Keratinocyte (primary cell): ENCODE data around the gene MAGI3.

Experiments used
- EZH2 ChIP-seq: IDR thresholded peaks from one replicate; pipeline ENCODE4 v1.6.1; 2012; ENCODE audit warnings: inconsistent platforms, mild to moderate bottlenecking, low read length, moderate library complexity
- TF ChIP-seq, protein P1 (sequence below), 3 experiments: IDR thresholded peaks in 1 of 3; conservative IDR thresholded peaks in 1 of 3; optimal IDR thresholded peaks in 1 of 3; 2 replicates in 2 of 3; 3 replicates in 1 of 3; pipeline versions ENCODE3 to v1.5.1; 2011; ENCODE audit warnings: low read length in 3 of 3, mild to moderate bottlenecking in 3 of 3, moderate library complexity in 2 of 3, control low read depth in 1 of 3, inconsistent platforms in 1 of 3; ENCODE audit not compliant: insufficient read depth in 2 of 3; ENCODE audit errors: extremely low read depth in 1 of 3

DNA sequence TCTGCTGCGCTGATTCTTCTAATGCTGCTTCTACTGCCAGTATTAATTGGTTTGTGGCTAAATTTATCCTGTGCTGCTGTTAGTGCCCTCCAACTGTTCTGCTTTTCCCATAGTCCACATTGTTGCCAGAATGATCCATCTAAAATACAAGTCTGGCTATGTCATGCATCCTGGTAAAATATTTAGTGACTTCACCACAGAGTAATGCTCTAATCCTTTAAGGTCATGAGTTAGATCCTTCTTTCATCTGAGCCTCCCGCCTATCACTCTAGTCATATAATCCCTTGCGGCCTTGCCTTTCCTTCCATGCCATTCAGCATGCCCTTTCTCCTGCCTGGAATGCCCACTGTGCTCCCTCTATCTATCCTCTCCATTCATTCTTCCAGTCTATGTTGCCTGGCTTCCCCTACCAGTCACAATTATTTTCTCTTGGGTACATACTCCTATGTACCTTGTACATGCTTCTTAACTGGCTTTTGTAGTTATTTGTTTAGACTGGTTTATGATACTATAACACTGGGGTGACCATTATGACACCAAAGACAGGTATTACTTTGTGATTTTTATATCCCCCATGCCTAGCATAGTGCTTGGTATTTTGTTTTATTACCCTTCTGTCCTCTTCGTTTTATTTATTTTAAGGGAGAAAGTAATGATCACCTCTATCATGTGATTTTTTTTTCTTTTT lies 144.0 kb downstream of the MAGI3 start:
- TF ChIP-seq EZH2: no peak
- TF ChIP-seq, protein P1, sequence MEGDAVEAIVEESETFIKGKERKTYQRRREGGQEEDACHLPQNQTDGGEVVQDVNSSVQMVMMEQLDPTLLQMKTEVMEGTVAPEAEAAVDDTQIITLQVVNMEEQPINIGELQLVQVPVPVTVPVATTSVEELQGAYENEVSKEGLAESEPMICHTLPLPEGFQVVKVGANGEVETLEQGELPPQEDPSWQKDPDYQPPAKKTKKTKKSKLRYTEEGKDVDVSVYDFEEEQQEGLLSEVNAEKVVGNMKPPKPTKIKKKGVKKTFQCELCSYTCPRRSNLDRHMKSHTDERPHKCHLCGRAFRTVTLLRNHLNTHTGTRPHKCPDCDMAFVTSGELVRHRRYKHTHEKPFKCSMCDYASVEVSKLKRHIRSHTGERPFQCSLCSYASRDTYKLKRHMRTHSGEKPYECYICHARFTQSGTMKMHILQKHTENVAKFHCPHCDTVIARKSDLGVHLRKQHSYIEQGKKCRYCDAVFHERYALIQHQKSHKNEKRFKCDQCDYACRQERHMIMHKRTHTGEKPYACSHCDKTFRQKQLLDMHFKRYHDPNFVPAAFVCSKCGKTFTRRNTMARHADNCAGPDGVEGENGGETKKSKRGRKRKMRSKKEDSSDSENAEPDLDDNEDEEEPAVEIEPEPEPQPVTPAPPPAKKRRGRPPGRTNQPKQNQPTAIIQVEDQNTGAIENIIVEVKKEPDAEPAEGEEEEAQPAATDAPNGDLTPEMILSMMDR (optimal IDR thresholded peaks at IDR 0.05 in 1 of 3, IDR thresholded peaks at IDR 0.05 in 1 of 3, conservative IDR thresholded peaks at IDR 0.05 in 1 of 3; ENCODE audit: extremely low read depth in 1 of 3, insufficient read depth in 2 of 3, low read length in 3 of 3): no peak
